Measurements from ENCODE around the gene GLMN.

GLMN gene, protein sequence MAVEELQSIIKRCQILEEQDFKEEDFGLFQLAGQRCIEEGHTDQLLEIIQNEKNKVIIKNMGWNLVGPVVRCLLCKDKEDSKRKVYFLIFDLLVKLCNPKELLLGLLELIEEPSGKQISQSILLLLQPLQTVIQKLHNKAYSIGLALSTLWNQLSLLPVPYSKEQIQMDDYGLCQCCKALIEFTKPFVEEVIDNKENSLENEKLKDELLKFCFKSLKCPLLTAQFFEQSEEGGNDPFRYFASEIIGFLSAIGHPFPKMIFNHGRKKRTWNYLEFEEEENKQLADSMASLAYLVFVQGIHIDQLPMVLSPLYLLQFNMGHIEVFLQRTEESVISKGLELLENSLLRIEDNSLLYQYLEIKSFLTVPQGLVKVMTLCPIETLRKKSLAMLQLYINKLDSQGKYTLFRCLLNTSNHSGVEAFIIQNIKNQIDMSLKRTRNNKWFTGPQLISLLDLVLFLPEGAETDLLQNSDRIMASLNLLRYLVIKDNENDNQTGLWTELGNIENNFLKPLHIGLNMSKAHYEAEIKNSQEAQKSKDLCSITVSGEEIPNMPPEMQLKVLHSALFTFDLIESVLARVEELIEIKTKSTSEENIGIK

DNA sequence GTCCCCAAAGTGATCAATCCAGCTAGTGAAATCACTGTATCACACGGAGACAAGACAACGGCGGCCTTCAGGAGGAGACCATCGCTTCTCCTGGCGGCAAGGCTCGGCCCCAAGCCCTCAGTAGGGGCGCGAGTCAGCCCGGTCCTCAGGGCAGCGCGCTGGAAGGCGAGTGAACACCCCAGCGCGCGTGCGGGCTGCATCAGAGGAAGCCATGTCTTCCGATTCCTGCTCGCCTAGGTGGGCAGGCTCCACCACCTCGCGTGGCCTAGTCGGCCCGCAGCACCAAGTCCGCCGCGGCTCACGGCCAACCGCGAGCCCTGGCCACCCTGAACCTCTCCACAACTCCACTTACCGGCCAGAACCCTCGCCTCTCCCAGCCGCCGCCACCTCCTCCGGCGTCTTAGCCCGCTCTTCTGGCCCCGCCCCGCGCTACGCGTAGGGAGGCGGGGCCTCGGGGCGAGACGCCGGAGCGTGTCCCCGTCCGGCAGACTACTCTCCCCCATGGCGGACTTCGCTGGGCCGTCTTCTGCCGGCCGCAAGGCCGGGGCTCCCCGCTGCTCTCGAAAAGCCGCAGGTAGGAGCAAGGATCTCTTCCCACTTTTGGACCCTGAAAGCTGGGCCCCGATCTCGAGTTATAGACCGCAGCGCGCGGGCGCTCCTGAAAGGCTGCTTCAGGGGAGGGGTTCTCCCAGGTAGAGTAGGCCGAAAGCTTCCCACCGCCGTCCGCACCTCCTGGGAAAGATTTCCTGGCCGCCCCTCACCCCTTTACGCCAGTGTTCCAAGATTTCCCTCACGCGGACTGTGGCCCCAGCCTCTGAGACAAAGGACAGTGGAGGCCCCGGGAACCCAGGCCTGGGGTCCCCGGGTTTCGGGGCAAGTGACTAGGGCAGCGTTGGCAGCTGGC, at the start of gene GLMN, which contains the start of gene RPAP2:
Gene GLMN, minus strand, starts transcription at position 415 of the 904 bp plus-strand sequence. CDS start 988 bp downstream, outside the sequence.
Gene RPAP2, plus strand, starts transcription at position 487 of the 904 bp plus-strand sequence. Its CDS starts 15 bp downstream, at position 502.
- peak; percentile 61 for DNase-seq

DNA sequence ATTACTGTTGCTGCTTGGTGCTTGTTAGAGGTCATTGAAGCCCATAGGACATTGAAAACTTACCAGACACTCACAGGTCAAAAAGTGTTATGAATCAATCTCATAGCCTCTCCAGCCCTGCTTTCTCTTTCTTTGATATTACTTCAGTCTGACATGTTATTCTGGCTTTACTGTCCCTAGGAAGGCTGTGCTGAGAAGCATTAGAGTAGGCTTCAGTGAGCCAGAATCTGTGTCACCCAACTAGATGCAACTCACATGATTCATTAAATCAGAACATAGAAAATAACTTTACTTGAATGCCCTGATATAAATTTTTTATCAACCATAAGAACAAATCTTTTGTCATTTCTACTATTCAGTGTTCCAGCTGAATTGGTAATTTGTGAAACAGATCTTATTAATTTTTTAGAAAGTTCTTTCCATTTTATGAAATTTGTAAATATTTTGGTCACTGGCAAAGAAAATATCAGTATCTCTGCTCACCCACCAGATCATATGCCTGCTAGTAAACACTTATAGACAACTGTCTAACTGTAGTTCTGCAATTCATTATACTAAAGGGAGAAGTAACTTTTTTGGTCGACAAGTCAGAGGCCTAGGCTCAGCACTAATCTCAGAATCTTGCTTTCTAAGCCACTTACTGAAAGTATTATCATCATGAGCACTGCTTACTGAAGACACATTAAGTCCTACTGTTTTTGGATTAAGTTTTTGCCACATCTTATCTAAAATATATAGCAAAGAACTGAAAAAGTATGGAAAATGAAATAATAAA, 48.3 kb upstream of the GLMN start:
- DNase-seq: no peak

DNA sequence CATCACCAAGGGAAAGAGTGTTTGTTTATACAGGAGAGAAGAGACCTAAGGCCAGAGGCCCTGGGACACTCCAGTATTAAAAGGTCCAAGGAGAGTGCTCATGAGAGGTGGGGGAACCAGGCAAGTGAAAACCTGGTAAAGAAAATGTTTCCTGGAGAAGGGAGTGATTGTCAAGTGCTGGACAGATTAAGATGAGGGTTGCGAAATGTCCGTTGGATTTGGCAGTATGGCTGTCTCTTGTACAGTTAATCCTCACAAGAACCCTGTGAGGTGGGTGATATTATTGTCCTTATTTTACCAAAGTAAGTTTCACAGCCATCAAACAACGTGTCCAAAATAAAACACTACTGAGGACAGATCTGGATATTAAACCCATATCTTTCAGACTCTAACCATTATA, 44.3 kb upstream of the GLMN start:
- no peak for DNase-seq

DNA sequence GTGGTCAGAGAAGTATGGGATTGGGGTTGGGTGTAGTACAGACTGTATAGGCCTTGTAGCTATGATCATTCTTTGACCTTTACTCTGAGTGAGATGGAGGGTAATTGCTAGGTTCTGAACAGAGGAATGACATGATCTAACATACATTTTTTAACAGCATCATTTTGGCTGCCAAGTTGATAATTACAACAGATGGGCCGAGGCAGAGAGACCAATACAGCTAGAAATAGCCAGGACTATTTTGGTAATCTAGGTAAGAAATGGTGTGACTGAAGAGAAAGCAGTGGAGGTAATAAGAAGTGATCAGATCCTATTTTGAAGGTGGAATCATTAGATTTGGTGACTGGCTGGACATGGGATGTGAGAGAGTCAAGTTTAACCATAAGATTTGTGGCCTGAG, 43.6 kb upstream of the GLMN start:
- DNase-seq: no peak

DNA sequence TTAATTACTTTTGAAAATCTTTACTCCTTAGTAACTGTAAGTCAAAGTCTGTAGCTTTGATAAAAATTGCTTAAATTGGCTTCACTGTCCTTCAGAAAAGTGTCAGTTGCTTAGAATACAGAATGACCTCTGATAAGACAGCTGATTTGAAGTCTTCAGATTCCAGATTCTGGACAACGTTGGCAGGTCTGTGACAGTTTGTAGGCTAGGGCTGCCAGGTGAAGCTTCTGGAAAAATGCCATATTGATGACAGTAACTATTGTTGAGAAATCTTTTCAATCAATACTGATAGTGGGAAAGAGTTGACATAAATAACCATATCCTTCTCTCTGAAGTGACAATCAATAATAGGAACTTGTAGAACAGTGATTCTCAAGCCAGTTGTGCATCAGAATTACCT, 41.4 kb upstream of the GLMN start:
- no peak for DNase-seq

DNA sequence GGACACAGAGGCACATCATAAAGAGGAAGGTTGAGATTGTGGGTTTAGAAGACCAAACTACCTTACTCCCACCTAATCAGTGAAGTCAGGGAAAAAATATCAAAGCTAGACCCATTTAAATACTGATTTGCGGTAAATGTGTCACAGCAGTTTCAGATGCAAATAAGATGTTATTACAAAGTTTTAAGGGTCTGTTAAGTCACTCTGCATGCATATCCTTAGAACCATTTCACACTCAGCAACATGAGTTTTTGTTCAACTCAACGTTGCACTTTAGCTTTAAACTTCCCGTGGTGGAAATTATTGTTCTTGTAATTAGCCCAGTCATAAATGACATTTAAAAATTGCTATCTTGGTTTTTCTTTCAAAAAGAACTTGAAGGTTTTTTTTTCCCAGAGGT, 34.9 kb upstream of the GLMN start:
- no peak for DNase-seq

DNA sequence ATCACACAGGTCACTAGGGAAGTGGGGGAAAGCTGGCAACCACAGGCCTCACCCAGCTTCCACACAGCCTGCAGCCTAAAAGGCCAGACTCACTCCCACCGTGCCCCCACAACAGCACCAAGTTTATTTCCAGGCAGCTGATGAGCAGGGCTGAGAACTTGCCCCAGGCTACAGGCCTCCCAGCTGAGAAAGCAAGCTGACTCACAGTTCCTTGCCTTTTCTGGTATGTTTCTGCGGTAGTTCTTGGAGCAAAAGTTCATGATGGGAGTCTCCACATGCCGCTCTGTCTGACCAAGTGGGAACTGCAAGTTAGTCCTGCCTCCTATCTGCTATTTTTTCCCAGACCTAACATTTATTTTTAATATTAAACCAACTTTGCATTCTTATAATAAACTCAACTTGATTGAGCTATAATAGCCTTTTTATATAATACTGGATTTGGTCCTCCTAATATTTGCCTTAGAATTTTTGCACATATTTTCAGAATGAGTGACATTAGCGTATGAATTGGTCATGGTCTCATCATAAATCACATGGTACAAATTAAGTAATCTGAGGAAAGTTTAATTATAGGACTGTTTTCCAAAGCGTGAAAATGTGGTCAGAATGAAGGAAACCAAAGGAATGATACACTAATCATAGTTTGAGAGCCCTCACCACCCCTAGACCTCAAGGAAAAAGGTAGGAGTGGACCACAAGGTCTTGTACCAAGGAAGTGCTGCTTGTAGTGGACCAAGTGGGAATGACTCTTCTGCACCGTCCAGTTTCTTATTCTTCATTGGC, 30.8 kb upstream of the GLMN start:
- DNase-seq: no peak

DNA sequence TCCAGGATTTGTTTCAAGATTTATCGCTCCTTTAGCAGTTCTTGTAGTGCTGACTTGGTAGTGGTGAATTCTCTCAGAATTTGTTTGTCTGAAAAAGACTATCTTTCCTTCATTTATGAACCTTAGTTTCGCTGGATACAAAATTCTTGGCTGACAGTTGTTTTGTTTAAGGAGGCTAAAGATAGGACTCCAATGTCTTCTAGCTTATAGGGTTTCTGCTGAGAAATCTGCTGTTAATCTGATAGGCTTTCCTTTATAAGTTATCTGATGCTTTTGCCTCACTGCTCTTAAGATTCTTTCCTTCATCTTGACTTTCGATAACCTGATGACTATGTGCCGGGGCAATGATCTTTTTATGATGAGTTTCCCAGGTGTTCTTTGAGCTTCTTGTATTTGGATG, 29.0 kb upstream of the GLMN start:
- no peak for DNase-seq

DNA sequence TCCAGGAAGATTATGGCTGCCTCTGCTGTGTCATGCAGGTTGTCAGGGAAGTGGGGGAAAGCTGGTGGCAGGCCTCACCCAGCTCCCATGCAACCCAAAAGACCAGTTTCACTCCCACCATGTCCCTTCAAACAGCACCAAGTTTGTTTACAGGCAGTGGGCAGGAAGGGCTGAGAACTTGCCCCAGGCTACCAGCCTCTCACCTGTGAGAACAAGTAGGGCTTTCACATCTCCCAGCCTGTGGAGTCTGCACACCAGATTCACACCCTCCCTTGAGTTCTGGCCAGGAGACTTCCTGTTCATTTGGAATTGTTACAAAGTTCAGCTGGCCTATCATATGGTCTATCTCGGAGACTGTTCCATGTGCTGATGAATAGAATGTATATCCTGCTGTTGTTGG, 27.9 kb upstream of the GLMN start:
- DNase-seq: no peak

DNA sequence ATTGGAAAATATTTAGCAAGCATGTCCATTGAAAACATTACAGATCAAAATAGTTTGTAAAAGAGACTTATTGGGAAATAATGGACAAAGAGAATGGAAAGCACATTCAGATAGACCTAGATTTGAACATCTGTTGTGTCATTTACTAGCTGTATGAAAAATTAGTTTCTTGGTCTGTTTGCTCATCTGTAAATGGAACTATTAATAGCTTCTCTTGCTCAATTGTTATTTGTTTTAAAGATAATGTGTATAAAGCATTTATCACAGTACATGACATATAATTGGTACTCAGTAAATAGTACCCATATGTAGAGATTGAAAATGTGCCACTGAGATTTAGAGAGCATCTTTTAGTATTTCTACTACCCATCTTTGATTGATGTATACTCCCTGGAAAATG, 26.0 kb upstream of the GLMN start:
- no peak for DNase-seq

DNA sequence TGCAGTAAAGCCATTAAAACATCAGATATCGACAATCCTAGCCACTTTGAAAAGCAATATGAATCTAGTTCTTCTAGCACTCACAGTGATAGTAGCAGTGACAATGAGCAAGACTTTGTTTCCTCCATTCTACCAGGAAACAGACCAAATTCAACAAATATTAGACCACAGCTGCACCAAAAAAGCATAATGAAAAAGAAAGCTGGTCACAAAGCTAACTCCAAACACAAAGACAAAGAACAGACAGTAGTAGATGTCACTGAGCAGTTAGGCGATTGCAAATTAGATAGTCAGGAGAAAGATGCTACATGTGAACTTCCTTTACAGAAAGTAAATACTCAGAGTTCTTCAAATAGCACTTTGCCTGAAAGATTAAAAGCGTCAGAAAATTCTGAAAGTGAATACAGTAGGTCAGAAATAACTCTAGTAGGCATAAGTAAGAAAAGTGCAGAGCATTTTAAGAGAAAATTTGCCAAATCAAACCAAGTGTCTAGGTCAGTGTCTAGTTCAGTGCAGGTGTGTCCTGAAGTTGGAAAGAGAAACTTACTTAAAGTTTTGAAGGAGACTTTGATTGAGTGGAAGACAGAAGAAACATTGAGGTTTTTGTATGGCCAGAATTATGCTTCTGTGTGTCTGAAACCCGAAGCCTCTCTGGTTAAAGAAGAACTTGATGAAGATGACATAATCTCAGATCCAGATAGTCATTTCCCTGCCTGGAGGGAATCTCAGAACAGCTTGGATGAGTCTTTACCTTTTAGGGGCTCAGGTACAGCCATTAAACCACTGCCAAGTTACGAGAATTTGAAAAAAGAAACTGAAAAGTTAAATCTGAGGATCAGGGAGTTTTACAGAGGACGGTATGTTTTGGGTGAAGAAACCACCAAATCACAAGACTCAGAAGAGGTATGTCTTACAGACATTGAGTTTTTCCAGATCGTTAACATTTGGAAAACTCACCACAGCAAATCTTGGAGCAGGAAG, 25.0 kb upstream of the GLMN start:
- no peak for DNase-seq

DNA sequence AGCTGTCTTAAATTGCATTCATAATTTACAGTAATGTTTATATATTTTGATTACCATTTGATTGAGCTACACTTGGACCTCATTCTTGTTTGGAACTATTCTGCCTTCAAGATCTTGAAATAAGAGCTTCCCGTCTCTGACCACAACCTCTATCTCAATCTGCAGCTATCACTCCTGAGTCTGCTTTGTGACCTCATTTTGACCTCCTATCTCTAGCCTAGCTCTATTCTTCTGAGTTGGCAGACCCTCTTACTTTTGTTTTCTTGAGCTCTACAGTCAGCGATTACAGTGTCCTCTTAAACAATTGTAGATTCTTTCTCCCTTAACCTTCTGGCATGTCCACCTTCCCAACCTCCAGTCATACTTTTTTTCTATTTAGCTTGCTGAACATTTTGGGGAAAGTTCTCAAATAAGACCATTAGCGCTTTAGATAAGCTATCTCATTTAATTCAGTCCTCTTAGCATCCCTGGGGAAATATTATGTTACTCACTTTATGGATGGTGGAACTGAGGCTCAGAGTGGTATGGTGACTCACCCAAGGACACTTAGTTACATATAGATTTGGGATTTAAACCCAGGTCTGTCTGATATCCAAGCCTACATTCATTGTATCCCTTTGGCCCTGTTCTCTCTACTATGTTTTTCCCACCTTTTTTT, 19.2 kb upstream of the GLMN start:
- no peak for DNase-seq

DNA sequence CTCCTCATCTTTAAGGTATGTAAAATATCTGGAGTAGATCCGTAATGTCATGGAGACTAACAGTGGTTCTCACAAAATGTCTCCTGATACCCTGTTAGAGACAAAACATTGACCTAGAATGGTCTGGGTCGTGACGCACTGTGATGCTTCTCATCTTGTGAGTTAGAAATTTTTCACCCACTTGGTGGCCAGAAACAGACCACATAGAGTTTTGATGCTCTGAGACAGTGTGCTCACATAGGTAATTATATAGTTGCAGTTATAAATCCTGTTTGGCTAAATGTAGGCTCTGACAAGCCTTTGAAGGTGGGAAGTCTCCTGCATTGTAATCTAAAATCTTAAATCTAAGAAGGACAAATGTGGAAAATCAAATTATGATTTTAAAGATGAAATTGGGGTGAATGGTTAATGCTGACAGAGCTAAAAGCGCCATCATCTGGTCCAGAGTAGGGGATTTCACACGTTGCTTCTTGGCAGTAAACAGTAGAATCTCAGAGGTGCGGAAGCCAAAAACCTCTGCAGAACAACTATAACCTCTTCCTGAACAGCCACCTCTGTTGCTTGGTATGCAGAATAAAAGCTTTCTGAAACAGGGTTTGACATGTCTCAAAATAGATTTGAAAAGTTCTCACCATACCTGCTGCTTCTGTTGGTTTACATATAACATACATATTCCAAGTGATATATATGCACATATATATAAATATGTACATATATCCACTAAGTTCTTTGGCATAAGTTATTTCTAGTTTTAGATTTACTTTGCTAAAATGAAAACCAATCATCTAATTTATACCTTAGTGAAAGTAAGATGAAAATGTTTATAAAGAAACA, 17.2 kb upstream of the GLMN start:
- DNase-seq: peak; percentile 33

DNA sequence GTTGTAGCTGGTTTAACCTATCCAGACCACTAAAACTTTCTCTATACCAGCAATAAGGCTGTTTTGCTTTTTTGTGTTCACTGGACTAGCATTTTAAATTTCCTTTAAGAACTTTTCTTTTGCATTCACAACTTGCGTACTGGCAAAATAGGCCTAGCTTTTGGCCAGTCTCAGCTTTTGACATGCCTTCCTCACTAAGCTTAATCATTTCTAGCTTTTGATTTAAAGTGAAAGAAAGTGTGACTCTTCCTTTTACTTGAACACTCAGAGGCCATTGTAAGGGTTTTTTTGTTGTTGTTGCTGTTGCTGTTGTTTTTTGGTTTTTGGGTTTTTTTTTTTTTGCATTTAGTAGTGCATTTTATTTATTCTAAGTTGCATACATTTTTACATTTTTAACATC, 15.2 kb upstream of the GLMN start:
- DNase-seq: no peak

DNA sequence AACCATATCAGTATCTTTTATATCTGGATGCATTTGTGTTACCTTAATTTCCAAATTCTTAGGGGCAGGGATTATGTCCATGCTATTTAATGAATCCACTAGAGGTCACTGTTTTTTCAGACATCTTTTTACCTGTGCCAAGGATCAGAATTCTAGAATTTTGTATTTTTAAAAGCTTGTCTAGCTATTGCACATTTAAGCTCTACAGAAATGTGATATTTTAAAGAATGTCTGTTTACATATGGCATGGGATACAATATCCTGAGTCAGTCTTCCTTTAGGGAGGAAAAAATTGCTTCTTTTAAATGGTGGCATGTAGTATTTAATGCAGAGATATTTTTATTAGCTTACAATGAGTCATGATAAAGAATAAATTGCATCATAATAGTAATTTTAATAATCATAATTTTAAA, 11.4 kb upstream of the GLMN start:
- no peak for DNase-seq

DNA sequence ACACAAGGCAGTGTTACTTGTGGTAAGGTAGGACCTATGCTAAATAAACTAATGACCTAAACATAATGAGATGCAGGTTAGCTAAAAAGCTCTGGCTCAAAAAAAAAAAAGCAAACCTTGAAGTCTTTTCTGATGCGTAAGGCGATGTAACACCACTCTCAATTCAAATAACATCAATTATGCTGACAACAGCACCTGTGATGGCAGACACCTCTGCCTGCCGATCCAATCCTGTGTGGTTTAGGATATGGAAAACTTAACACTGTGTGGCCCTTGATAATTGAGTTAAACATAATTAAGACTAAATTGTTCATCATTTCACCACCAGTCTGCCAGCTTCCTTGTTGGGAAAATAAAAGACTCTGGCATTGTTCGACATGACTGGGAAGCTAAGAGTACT, 9.2 kb upstream of the GLMN start:
- no peak for DNase-seq

DNA sequence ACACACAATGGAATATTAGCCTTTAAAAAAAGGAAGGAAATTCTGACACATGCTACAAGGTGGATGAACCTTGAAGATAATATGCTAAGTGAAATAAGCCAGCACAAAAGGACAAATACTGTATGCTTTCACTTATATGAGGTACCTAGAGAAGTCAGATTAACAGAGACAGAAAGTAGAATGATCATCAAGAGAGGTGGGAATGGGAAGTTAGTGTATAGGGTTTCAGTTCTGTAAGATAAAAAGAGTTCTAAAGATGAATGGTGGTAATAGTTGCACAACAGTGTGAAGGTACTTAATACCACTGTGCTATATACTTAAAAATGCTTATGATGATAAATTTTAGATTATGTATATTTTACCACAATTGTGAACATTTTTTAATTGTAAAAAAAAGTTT, 7.2 kb upstream of the GLMN start:
- no peak for DNase-seq

DNA sequence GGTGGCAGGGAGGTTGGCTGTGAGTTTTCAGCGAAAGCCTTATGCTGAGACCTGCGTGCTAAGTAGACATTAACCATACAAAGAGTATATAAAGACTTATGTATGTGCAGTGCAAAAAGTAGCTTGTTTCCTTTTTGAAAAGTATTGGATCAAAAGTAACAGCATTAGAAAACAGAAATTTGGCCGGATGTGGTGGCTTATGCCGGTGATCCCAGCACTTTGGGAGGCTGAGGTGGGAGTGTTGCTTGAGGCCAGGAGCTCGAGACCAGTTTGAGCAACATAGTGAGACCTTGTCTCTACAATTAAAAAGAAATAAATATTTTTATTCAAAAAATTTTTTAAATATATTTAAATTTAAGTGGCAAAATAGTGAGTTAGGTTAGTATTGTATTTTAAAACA, 2.2 kb upstream of the GLMN start:
- no peak for DNase-seq

All from activated CD4-positive, alpha-beta T cell treated with anti-CD3 and anti-CD28 coated beads, Interleukin-2, amount 50 U/mL, for 1 hour (primary cell).